Measurements from ENCODE around the gene DOCK11. TPM values are rescaled to one million over a fixed set of nuclear protein-coding genes. Genes with fewer than 3 reads are reported as not detected.

The DOCK11 gene
- total RNA-seq, 4 donors from 2014 or later: 36.0 to 50.0 (median 41.1) TPM

DNA sequence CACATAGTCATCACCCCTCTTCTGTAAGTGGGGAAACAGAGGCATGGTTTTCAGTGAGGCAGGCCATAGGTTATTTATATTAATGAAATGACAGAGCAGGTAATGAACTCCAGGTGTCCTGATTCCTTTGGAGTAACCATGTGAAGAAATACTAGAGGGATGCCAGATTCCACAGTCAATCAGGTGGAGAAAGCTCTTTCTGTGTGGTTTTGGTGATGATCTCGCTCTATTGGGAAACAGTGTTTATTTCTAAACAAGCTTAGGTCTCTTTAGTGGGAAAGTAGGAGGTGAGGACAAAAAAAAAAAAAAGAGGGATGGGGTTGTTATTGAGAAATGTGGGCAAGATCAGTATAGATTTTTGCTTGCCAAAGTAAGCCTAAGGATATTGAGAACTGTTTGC lies 12.2 kb downstream of the DOCK11 start:
- DNase-seq: no peak
- 27 to 28% methylated on average over 1 of the region's 1 CpG for WGBS, 2 donors
- TF ChIP-seq, protein P1, sequence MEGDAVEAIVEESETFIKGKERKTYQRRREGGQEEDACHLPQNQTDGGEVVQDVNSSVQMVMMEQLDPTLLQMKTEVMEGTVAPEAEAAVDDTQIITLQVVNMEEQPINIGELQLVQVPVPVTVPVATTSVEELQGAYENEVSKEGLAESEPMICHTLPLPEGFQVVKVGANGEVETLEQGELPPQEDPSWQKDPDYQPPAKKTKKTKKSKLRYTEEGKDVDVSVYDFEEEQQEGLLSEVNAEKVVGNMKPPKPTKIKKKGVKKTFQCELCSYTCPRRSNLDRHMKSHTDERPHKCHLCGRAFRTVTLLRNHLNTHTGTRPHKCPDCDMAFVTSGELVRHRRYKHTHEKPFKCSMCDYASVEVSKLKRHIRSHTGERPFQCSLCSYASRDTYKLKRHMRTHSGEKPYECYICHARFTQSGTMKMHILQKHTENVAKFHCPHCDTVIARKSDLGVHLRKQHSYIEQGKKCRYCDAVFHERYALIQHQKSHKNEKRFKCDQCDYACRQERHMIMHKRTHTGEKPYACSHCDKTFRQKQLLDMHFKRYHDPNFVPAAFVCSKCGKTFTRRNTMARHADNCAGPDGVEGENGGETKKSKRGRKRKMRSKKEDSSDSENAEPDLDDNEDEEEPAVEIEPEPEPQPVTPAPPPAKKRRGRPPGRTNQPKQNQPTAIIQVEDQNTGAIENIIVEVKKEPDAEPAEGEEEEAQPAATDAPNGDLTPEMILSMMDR (IDR thresholded peaks at IDR 0.05): no peak
- no peak for TF ChIP-seq POLR2A (IDR thresholded peaks at IDR 0.05)
- no peaks in the 10 kb centered on the region for H3K9me3 ChIP-seq
- H3K4me1 ChIP-seq: peaks cover 24 to 28% of the 10 kb centered on the region in 2 donors
- peak overlapping the region; percentile 71 to 87 (median 81) for H3K27ac ChIP-seq
- no peaks in the 10 kb centered on the region for H3K27me3 ChIP-seq
- intact Hi-C loops (cut with DNase I): no loop called here
- no peak overlapping the region for H3K4me3 ChIP-seq (replicated peaks in 1 of 3)
- no peaks in the 10 kb centered on the region for H3K36me3 ChIP-seq

- peak; percentile 55 to 57 for DNase-seq
- Histone ChIP-seq H3K4me3 (replicated peaks in 1 of 3) (no peak overlapping the region), H3K9me3 (no peaks in the 10 kb centered on the region), H3K27me3 (no peaks in the 10 kb centered on the region), H3K27ac (peak overlapping the region; percentile 71 to 81 (median 72)), H3K4me1 (peaks cover 24 to 32% of the 10 kb centered on the region in 2 donors), H3K36me3 (no peaks in the 10 kb centered on the region)
- intact Hi-C loops (cut with DNase I): no loop called here
- 15 to 31% methylated on average over 5 of the region's 5 CpGs for WGBS, 2 donors
- TF ChIP-seq, protein P1 (IDR thresholded peaks at IDR 0.05): no peak
- TF ChIP-seq POLR2A (IDR thresholded peaks at IDR 0.05): no peak
Measured at GRCh38 chrX:118508221-118508620, 12.6 kb downstream of the DOCK11 start.

- Histone ChIP-seq H3K9me3 (no peaks in the 10 kb centered on the region), H3K27ac (peak overlapping the region; percentile 71 to 81 (median 72)), H3K4me1 (peaks cover 24 to 34% of the 10 kb centered on the region in 2 donors), H3K27me3 (no peaks in the 10 kb centered on the region), H3K36me3 (no peaks in the 10 kb centered on the region), H3K4me3 (replicated peaks in 1 of 3) (no peak overlapping the region)
- WGBS, 2 donors: 12 to 34% methylated on average over 5 to 6 of the region's 6 CpGs
- no peak for TF ChIP-seq POLR2A (IDR thresholded peaks at IDR 0.05)
- TF ChIP-seq, protein P1 (IDR thresholded peaks at IDR 0.05): peak in 2 of 6 experiments; percentile 19 to 25
- intact Hi-C loops (cut with DNase I): no loop called here
- DNase-seq: peak; percentile 31 to 37
Measured at GRCh38 chrX:118508635-118509034, 13.0 kb downstream of the DOCK11 start.

DNA sequence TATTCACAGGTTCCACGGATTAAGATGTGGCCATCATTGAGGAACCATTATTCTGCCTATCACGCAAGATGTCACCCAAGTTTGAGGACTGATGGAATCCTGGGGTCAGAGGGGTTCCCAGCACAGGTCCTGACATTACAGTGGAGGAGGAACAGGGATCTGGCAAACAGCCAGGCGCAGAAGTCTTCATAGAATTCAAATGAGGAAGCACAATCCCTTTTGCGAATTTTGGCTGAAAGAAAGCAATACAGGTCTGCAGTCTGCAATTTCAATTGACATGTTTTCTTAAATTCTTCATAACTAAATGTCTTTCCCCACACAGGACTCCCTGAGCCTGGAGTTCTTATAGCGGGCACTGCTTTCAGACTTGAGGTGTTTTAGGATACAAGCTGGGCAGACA lies 14.5 kb downstream of the DOCK11 start:
- Histone ChIP-seq H3K27me3 (no peaks in the 10 kb centered on the region), H3K4me1 (peaks cover 24 to 34% of the 10 kb centered on the region in 2 donors), H3K9me3 (no peaks in the 10 kb centered on the region), H3K4me3 (replicated peaks in 1 of 3) (no peak overlapping the region), H3K27ac (no peak overlapping the region), H3K36me3 (no peaks in the 10 kb centered on the region)
- intact Hi-C loops (cut with DNase I): no loop called here
- no peak for DNase-seq
- WGBS, 2 donors: 90 to 92% methylated on average over 5 of the region's 5 CpGs
- TF ChIP-seq POLR2A (IDR thresholded peaks at IDR 0.05): no peak

- no peak for DNase-seq
- H3K27me3 ChIP-seq: no peaks in the 10 kb centered on the region
- no peaks in the 10 kb centered on the region for H3K36me3 ChIP-seq
- H3K9me3 ChIP-seq: no peaks in the 10 kb centered on the region
- TF ChIP-seq, protein P1 (IDR thresholded peaks at IDR 0.05): no peak
- H3K4me3 ChIP-seq (replicated peaks in 1 of 3): no peak overlapping the region
- intact Hi-C loops (cut with DNase I): no loop called here
- H3K27ac ChIP-seq: peak overlapping the region; percentile 20 to 36 (median 26)
- WGBS, 2 donors: 65 to 94% methylated on average over 6 of the region's 6 CpGs
- H3K4me1 ChIP-seq: peaks cover 13 to 17% of the 10 kb centered on the region in 2 donors
Measured at GRCh38 chrX:118513120-118513898, 17.7 kb downstream of the DOCK11 start.
